COLO668 (cell line): ENCODE results near the gene LARP1.

Experiments
- DNase-seq: peaks from one replicate; lab custom pipeline; 2025; ENCODE audit not compliant: unreplicated experiment; lab: John Stamatoyannopoulos, UW

Gene LARP1

GRCh38 chr5:154850255-154851062 is 95.3 kb downstream of the LARP1 start, which contains the start of gene FAXDC2:
FAXDC2 (minus strand) TSS chr5:154850603; CDS start chr5:154838178, 12,425 bp downstream.
- DNase-seq = no peak

DNA sequence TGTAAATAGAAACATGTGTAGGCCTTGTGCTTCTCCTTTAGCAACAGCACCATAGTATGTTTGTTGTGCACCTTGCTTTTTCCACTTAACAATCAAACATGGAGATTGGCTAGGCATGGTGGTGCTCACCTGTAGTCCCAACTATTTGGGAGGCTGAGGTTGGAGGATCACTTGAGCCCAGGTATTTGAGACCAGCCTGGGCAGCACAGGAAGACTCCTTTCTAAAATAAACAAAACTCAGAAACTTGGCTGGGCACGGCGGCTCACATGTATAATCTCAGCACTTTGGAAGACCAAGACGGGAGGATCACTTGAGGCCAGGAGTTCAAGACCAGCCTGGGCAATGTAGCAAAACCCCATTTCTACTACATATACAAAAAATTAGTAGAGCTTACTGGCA is 96.2 kb downstream of the LARP1 start:
- DNase-seq = no peak

DNA sequence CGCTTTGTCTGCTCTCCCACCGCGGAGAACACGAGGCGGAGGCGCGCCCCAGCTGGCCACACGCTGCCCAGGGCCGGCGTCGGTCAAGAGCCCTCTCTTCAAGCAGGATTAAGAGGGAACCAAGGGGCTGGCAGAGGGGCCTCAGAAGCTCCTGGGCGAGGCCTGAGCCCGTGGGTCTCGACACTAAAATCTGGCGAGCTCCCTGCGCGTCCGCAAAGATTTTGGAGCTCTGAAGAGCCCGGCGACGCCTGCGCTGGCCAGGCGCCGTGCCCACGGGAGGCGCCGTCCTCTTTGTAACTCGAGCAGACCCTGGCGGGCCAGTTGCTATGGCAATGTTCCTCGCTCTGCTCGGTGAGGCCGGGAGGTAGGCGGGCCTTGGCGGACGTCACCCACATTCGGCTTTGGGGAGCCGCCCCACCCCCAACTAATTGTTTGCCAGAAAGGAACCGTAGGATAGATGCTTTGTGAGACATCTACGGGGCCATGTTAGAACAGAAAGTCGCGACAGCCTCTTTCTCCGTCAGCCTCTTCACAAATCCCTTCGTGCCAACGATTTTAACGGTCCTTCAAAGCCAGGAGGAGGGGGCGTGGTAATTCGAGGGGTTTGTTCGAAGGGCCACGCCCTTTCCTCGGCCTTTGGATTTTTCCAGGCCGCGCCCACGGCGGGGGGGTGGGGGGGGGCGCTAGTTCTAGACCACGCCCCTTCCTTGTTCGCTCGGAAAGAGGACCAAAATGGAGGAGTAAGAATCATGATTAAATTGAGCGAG is 102.5 kb downstream of the LARP1 start:
- peak; percentile 90 for DNase-seq

- peak; percentile 97 for DNase-seq
These were observed 103.3 kb downstream of the LARP1 start, which contains the start of gene CNOT8 for GRCh38 chr5:154858297-154858971. CNOT8 (plus strand) TSS chr5:154858627; CDS start chr5:154863279, 4,652 bp downstream.

GRCh38 chr5:154858972-154859871 is 104.0 kb downstream of the LARP1 start:
- DNase-seq = no peak

DNA sequence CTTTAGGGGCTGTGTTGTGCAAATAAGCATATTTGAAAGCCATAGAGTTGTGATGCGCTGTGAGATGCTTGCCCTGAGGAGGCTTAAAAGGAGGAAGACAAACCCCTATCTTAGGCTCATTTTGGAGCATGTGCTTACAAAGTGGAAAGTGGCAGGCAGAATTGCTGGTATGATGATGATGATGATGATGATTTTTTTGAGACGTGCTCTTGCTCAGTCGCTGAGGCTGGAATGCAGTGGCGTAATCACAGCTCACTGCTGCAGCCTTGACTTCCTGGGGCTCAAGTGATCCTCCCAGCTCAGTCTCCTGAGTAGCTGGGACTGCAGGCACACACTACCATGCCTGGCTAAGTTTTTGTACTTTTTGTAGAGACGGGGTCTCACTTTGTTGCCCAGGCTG is 104.9 kb downstream of the LARP1 start:
- no peak for DNase-seq

DNA sequence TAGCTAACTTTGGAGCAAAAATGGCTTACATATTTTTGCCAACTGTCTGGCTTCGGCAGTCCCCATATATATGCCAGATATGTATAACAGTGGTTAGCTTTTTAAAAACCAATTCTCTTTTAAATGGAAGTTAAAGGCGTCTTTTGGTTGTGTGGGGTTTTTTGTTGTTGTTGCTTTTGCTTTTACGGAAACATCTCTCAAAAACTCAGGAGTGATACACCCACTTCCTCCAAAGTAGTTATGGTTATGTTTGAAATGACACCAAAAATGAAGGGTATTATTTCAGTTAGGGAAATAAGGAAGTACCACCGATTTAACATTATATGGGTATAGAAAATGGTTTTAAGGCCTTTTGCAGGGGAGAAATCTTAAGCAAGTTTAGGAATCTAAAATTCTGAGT is 105.6 kb downstream of the LARP1 start:
- DNase-seq = no peak

GRCh38 chr5:154861946-154862345 is 106.8 kb downstream of the LARP1 start:
- no peak for DNase-seq

DNA sequence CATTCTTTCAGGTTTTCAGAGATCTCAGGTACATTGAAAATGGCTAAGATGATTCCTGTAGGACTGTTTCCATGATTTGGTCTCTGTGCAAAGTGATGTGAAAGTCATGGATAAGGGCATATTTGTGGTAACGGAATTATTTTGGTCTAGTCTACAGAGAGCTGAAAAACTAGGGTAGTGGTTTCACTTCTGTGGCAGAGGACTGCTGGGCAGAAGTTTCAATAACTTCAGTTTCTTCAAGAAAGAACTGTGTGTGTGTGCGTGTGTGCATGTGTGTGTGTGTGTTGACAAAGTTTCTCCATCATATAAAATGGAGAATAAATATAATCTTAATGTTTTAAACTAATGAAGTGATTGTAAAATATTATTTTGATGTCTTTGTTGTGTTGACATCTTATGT is 107.6 kb downstream of the LARP1 start:
- DNase-seq = no peak

GRCh38 chr5:154863291-154864080 is 108.3 kb downstream of the LARP1 start:
- DNase-seq = no peak

DNA sequence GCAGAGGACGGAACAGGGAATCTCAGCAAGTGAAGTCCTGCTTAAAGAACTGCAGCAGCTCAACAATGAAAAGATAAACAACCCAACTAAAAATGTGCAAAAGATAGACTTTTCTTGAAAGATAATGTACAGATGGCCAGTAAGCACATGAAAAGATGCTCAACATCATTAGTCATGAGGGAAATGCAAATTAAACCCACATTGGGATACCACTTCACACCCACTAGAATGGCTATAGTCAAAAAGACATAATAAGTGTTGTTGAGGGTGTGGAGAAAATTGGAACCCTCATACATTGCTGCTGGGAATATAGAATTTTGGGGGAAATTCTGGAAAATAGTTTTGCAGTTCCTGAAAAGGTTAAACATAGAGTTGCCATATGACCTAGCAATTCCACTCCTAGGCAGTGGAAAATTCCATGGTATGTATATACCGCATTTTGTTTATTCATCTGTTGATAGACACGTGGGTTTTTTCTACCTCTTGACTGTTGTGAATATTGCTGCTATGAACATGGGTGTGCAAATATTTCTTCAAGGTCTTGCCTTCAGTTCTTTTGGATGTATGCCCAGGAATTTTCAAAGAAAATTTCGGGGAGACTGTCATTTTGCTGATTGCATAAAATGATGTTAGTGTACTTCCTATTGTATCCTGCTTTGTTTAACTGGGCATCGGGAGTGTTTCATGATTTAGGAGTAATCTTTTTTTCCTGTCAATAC is 110.4 kb downstream of the LARP1 start:
- no peak for DNase-seq

DNA sequence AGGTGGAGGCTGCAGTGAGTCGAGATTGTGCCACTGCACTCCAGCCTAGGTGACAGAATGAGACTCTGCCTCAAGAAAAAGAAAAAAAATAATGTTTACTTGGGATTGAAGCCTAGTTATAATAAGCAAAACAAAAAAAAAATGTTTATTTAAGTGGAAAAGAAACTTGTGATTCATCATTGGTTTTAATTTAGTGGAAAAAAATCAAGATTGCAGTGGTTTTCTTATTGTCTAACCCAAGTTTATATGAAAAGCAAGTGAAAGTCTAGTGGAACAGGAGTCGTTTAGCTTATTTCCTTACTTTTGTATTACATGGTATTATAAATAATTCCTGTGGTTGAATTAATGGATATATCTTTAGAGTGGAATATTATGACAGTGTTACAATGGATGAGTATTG is 111.7 kb downstream of the LARP1 start:
- no peak for DNase-seq
